Activated gamma-delta T cell treated with Interleukin-2 at 50 U/mL for 16 hours (primary cell): ENCODE results near the gene TMEM89.

ENCODE experiments used
- DNase-seq: peaks from one replicate; pipeline ENCODE4 v3.0.0-alpha.2; 2020

Gene TMEM89

DNA sequence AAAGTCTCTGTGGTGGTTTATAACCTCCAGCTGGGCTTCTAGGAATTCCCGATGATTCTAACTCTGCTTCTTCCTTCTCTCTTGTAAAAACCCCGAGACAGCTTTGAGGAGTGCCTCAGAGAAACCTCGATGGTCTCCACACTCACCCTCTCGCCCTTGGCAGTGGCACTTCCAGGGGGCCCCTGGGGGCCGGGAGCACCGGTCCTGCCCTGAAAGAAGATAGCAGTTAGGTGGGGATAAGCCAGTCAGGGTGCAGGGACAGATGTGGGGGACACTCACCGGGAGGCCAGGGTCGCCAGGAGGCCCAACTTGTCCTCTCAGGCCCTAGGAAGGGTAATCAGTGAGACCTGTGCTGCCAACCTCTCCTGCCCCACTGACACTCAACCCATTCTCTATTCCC, 36.2 kb downstream of the TMEM89 start:
- no peak for DNase-seq

DNA sequence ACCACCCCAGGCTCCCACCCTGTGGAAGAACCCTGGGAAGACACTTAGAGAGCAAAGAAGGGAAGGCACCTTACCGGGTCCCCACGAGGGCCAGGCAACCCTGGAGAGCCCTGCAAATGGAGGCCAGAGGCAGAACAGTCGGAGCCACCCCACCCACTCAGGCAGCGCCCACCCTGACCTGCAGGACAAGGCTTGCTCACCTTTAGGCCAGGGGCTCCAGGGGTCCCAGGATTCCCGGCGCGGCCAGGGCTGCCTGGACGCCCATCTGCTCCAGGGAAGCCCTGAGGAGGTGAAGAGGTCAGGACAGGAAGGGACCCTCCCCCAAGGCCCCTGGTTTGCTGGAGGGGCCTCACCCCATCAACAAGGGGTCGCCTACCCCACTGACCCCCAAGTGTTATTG, 36.7 kb downstream of the TMEM89 start:
- no peak for DNase-seq

DNA sequence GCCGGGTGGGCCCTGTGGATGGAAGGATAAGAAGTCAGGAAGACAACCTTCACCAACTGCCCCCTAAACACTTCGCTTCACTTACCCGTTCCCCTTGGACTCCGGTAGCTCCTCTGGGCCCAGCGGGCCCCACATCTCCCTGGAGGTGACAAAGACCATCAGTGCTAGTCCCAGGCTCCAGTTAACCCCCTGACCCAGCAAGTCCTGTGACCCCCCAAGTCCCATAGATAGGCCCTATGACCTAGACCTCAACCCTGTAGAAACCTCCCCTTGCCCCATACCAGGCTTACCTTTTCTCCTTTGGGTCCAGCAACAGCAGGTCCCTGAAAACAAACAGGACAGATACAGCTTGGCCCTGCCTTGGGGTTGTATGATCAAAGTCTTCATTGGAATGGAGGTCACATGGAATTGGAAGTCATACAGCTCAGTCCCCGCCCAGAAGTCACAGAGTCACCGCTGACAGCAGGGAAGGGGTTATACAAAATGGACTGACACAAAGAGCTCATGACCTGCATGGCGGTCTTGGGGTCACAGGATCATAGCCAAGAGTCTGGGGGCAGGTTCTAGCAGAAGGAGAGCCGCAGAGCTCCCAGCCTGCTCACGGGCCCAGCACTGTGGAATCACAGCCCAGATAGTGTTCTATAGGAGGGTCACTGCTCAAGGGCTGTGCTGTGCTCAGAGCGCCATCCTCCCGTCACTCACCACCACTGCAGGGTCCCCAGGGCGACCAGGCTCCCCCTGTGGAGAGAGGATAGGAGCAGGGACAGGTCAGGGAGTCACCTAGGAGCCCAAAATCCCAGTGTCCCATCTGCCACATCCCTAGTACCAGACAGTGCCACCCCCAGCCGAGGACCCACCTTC, 39.7 kb downstream of the TMEM89 start:
- no peak for DNase-seq

DNA sequence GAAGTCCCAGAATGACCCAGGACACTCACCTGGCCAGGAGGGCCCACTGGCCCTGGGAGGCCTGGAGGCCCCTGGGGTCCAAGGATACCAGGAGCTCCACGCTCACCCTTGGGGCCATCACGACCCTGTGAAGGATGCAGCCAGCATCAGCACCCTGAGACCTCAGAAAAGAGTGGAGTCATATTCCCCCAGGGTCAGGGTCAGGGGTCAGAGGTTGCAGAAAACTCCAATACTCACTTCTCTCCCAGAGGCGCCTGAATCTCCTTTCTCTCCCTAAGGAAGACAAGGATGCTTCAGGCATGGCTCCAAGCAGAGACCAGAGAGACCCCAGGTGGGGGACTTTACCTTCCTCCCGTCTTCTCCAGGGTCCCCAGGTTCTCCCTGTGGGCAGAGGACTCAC, 44.9 kb downstream of the TMEM89 start:
- DNase-seq: no peak

DNA sequence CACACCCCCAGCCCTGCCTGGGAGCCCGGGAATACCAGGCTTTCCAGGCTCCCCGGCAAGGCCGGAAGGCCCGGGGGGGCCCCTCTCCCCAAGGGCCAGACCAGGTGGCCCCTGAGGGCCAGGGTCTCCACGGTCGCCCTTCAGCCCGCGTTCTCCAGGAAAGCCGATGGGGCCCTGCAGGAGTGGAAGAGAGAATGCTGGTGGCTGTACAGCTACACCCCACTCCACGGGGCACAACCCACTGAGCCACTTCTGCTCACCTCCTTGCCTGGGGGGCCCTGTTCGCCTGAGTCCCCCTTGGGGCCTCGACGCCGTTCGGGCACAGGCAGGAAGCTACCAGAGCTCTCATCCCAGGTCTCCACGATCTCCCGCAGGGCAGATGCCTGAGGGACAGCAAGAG, 46.2 kb downstream of the TMEM89 start:
- no peak for DNase-seq

DNA sequence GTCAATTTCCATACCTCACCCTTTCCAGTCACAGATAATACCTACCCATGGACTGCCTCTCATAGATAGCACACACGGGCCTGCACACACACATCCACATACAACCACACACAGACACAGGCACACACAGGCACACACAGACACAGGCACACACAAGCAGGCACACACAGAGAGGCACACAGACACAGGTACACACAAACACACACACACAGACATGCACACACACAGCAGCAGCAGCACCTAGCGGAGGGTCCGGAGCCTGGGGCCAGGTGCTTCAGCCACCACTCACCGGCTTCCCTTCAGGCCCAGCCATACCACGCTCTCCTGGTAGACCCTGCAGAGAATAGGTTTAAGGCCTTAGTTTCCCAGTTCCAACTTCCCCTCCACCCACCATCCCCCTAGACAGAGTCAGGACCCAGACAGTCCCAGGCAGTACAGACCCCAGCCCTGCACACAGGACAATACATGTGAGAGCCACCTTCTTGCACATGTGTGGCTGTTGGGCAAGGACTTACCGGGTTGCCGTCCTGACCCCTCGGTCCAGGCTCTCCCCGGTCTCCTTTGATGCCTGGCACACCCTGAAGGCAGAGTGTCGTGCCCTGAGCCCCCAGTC, 47.5 kb downstream of the TMEM89 start:
- DNase-seq: no peak

DNA sequence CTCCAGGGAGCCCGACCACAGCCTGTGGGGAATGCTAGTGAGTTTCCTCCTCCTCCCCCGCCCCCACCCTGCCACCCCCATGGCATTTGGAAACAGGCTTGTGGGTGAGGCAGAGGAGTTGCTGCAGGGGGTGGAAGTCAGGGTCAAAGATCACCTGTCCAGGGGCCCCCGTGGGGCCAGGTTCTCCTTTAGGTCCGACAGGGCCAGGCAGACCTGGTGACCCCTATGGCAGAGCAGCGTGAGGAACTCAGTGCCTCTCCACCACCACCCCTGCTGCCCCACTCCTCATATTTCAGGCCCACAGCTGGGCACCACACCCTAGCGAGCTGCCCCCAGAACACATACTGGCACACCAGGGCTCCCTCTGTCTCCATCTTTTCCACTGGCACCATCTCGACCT, 49.1 kb downstream of the TMEM89 start:
- no peak for DNase-seq

DNA sequence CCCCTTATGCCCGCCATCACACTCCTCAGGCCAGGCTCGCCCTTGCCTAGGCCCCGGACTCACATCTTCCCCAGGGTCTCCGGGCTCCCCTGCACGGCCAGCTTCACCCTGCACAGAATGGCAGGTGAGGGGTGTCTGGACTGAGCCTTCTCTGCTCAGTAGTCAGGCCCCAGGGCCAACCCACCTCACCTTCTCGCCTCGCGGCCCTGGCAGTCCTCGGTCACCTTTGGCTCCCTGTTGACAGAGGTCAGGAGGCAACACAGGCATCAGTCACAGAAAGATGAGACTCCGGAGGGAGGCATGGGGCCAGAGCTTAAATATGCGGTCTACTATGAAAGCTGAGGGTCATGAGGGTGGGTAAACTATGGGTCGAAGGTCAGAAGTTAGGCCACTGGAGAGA, 49.6 kb downstream of the TMEM89 start:
- no peak for DNase-seq
